Fibroblast of lung (primary cell): ENCODE data around the gene SPATA6L.

ENCODE experiments used
- CTCF ChIP-seq, 2 donors: IDR thresholded peaks in 1 of 2; conservative IDR thresholded peaks in 1 of 2; 1 replicate in 1 of 2; 2 replicates in 1 of 2; pipeline ENCODE4 v1.5.1; 2011 to 2012; ENCODE audit warnings: low read length in 2 of 2, control low read depth in 1 of 2, inconsistent platforms in 1 of 2, low read depth in 1 of 2, mild to moderate bottlenecking in 1 of 2
- EZH2 ChIP-seq: IDR thresholded peaks from 2 replicates; pipeline ENCODE4 v1.5.1; 2012; ENCODE audit warnings: low read length, control low read depth, mild to moderate bottlenecking; ENCODE audit errors: missing control alignments

GRCh38 chr9:4700091-4700490, 33.8 kb upstream of the SPATA6L start:
- TF ChIP-seq CTCF (conservative IDR thresholded peaks at IDR 0.05 in 1 of 2, IDR thresholded peaks at IDR 0.05 in 1 of 2; ENCODE audit: low read depth in 1 of 2, low read length in 2 of 2) (no peak), EZH2 (no peak)
